Thoracic aorta (tissue), 2 donors: ENCODE measurements around the gene SPI1. TPM values are rescaled to one million over a fixed set of nuclear protein-coding genes. Genes with fewer than 3 reads are reported as not detected.

Experiments used
- ATAC-seq: fragments of 150-250 bp; one replicate; pipeline ENCODE4 v1.8.0; 2017; ENCODE audit warnings: low read depth; ENCODE audit not compliant: insufficient number of reproducible peaks, low FRiP score
- DNase-seq: peaks from one replicate; pipeline ENCODE4 v3.0.0-alpha.2; 2020; ENCODE audit warnings: low spot score
- H3K27ac ChIP-seq, 2 donors: fragments of 200-600 bp; sonication (generic); 1 replicate in 1 of 2; 2 replicates in 1 of 2; pipeline ENCODE4 v1.5.1; 2016; ENCODE audit warnings: mild to moderate bottlenecking in 2 of 2, moderate library complexity in 2 of 2
- H3K27me3 ChIP-seq: fragments of 200-600 bp; sonication (generic); replicated peaks from 2 replicates; pipeline ENCODE4 v1.6.0; 2016; ENCODE audit warnings: mild to moderate bottlenecking; ENCODE audit not compliant: insufficient read depth
- H3K36me3 ChIP-seq: fragments of 200-600 bp; sonication (generic); one replicate; pipeline ENCODE4 v1.5.1; 2016
- H3K4me1 ChIP-seq, 2 donors: fragments of 200-600 bp; sonication (generic); 1 replicate in 1 of 2; 2 replicates in 1 of 2; pipeline versions ENCODE4 v1.5.1 to v1.6.0; 2016; ENCODE audit warnings: low read depth in 2 of 2, mild to moderate bottlenecking in 1 of 2; ENCODE audit not compliant: control insufficient read depth in 1 of 2
- H3K4me3 ChIP-seq: fragments of 200-600 bp; sonication (generic); 2 replicates; pipeline ENCODE4 v1.5.1; 2016; ENCODE audit warnings: mild to moderate bottlenecking
- H3K9me3 ChIP-seq: fragments of 200-600 bp; sonication (generic); 2 replicates; pipeline ENCODE4 v1.5.1; 2016
- CTCF ChIP-seq: fragments of 200-600 bp; sonication (generic); IDR thresholded peaks from one replicate; pipeline ENCODE4 v1.5.1; 2019; ENCODE audit warnings: antibody characterized with exemption
- total RNA-seq, 2 donors: library from RNA; depleted of rRNA; stranded (reverse); fragments of >200 nt; gene quantifications; one replicate each; pipeline versions ENCODE4 v1.1.0 to v1.2.3, GENCODE V29; 2016

SPI1 gene
- total RNA-seq, result 10 to 100 TPM; 35.0 to 44.4 TPM

- H3K36me3 ChIP-seq, result no peaks in the 10 kb centered on the region
- H3K4me3 ChIP-seq, result peak within 1 kb of the TSS; percentile 67
- no peaks in the 10 kb centered on the region for H3K9me3 ChIP-seq
- no peaks in the 10 kb centered on the region for H3K4me1 ChIP-seq
- DNase-seq (no peak), ATAC-seq (no peak)
- H3K27me3 ChIP-seq, result no peaks in the 10 kb centered on the region
- H3K27ac ChIP-seq, result peak within 1 kb of the TSS in 1 of 2 donors; percentile 57
- TF ChIP-seq CTCF, result no peak
These were observed at the start of gene SPI1 for GRCh38 chr11:47378010-47378835. TSS of gene SPI1 (minus strand) at chr11:47378547. CDS start at chr11:47378353, 194 bp downstream.

GRCh38 chr11:47426062-47426956 is 48.0 kb upstream of the SPI1 start, which contains the start of gene PSMC3:
TSS of gene PSMC3 (minus strand) at chr11:47426439. CDS start at chr11:47426279, 160 bp downstream.
- Histone ChIP-seq H3K9me3 (no peaks in the 10 kb centered on the region), H3K27ac (peak within 1 kb of the TSS; percentile 90 to 92), H3K27me3 (no peaks in the 10 kb centered on the region), H3K4me1 (peaks cover 7 to 13% of the 10 kb centered on the region in 2 donors), H3K4me3 (peak within 1 kb of the TSS; percentile 91), H3K36me3 (peaks cover 18% of the 10 kb centered on the region)
- ATAC-seq (peak; percentile 99), DNase-seq (peak; percentile 96)
- TF ChIP-seq CTCF, result no peak

GRCh38 chr11:47425611-47426010 is 47.3 kb upstream of the SPI1 start:
- Histone ChIP-seq H3K27me3 (no peaks in the 10 kb centered on the region), H3K4me3 (peak overlapping the region; percentile 91), H3K9me3 (no peaks in the 10 kb centered on the region), H3K27ac (peak overlapping the region; percentile 90 to 92), H3K4me1 (peaks cover 7 to 13% of the 10 kb centered on the region in 2 donors), H3K36me3 (peaks cover 21% of the 10 kb centered on the region)
- DNase-seq, result no peak
- no peak for TF ChIP-seq CTCF
- no peak for ATAC-seq

GRCh38 chr11:47418454-47419259 is 40.3 kb upstream of the SPI1 start:
- H3K27ac ChIP-seq, result no peak overlapping the region
- no peaks in the 10 kb centered on the region for H3K27me3 ChIP-seq
- no peaks in the 10 kb centered on the region for H3K9me3 ChIP-seq
- H3K4me3 ChIP-seq, result no peak overlapping the region
- ATAC-seq (no peak), DNase-seq (no peak)
- peaks cover 18 to 34% of the 10 kb centered on the region in 2 donors for H3K4me1 ChIP-seq
- TF ChIP-seq CTCF, result no peak
- peaks cover 63% of the 10 kb centered on the region for H3K36me3 ChIP-seq
